Measurements from ENCODE around the gene APOD. TPM values are rescaled to one million over a fixed set of nuclear protein-coding genes. Genes with fewer than 3 reads are reported as not detected.
"Not testable (repeated sequence)": the region's sequence is repeated elsewhere in the genome, so short reads cannot be mapped to it uniquely, and the experiment has no call there.

APOD gene
- total RNA-seq, 2 experiments from 2014 or later, result 0.44 TPM; not detected in 1

- intact Hi-C loops (cut with micrococcal nuclease), result no loop called here
- no peak for DNase-seq
- CTCF ChIA-PET, result interaction anchor here (0.6 to 1.1 kb wide), 2 partner anchors 237 to 589 kb away, joined by 4 to 5 read pairs; no protein-coding TSS in a partner anchor
- Mint-ChIP-seq H3K27ac (no peak overlapping the region), H3K27me3 (ENCODE audit: low read depth) (no peaks in the 10 kb centered on the region), H3K4me3 (no peak overlapping the region), H3K36me3 (ENCODE audit: low read depth) (no peaks in the 10 kb centered on the region), H3K4me1 (ENCODE audit: low read depth) (peaks cover 38% of the 10 kb centered on the region), H3K9me3 (peaks cover 9% of the 10 kb centered on the region)
These were observed 29.8 kb upstream of the APOD start for GRCh38 chr3:195613468-195614069.

GRCh38 chr3:195612075-195612800, 28.5 kb upstream of the APOD start:
- DNase-seq, result no peak
- CTCF ChIA-PET, result interaction anchor here (3.1 kb wide), 1 partner anchor 238 kb away, joined by 11 read pairs; no protein-coding TSS in a partner anchor
- Mint-ChIP-seq H3K4me3 (no peak overlapping the region), H3K36me3 (ENCODE audit: low read depth) (peaks cover under 1% of the 10 kb centered on the region), H3K27me3 (ENCODE audit: low read depth) (no peaks in the 10 kb centered on the region), H3K27ac (peak overlapping the region; percentile 54), H3K9me3 (peaks cover 20% of the 10 kb centered on the region), H3K4me1 (ENCODE audit: low read depth) (peaks cover 39% of the 10 kb centered on the region)
- intact Hi-C loops (cut with micrococcal nuclease), result no loop called here

- peak overlapping the region; percentile 59 for H3K27ac Mint-ChIP-seq
- CTCF ChIA-PET, result interaction anchor here (0.9 kb wide), 1 partner anchor 54 kb away, joined by 4 read pairs; no protein-coding TSS in a partner anchor
- peaks cover 29% of the 10 kb centered on the region for H3K4me1 Mint-ChIP-seq (ENCODE audit: low read depth)
- intact Hi-C loops (cut with micrococcal nuclease), result loop anchor here (1.0 kb wide), 1 partner anchor 22 kb away; no protein-coding TSS in a partner anchor
- no peaks in the 10 kb centered on the region for H3K27me3 Mint-ChIP-seq (ENCODE audit: low read depth)
- H3K9me3 Mint-ChIP-seq, result peaks cover 31% of the 10 kb centered on the region
- H3K36me3 Mint-ChIP-seq (ENCODE audit: low read depth), result peaks cover 7% of the 10 kb centered on the region
- H3K4me3 Mint-ChIP-seq, result no peak overlapping the region
- peak; percentile 57 for DNase-seq
These were observed 25.5 kb upstream of the APOD start for GRCh38 chr3:195609229-195609628.

- CTCF ChIA-PET; H3K4me3 Mint-ChIP-seq; H3K4me1 Mint-ChIP-seq (ENCODE audit: low read depth); DNase-seq; H3K27me3 Mint-ChIP-seq (ENCODE audit: low read depth); H3K27ac Mint-ChIP-seq; H3K36me3 Mint-ChIP-seq (ENCODE audit: low read depth); H3K9me3 Mint-ChIP-seq; intact Hi-C loops (cut with micrococcal nuclease): not testable (repeated sequence)
These were observed 18.0 kb upstream of the APOD start for GRCh38 chr3:195601785-195602184.

- intact Hi-C loops (cut with micrococcal nuclease), result no loop called here
- CTCF ChIA-PET, result no interaction called here
- Mint-ChIP-seq H3K36me3 (ENCODE audit: low read depth) (peaks cover 2% of the 10 kb centered on the region), H3K4me1 (ENCODE audit: low read depth) (no peaks in the 10 kb centered on the region), H3K4me3 (no peak overlapping the region), H3K27me3 (ENCODE audit: low read depth) (no peaks in the 10 kb centered on the region), H3K27ac (no peak overlapping the region), H3K9me3 (peaks cover 6% of the 10 kb centered on the region)
- DNase-seq, result no peak
These were observed 17.6 kb upstream of the APOD start for GRCh38 chr3:195601382-195601781.

GRCh38 chr3:195599926-195600325, 16.2 kb upstream of the APOD start:
- intact Hi-C loops (cut with micrococcal nuclease); H3K27me3 Mint-ChIP-seq (ENCODE audit: low read depth); H3K9me3 Mint-ChIP-seq; H3K27ac Mint-ChIP-seq; H3K36me3 Mint-ChIP-seq (ENCODE audit: low read depth); H3K4me1 Mint-ChIP-seq (ENCODE audit: low read depth); H3K4me3 Mint-ChIP-seq; DNase-seq; CTCF ChIA-PET: not testable (repeated sequence)

- H3K27ac Mint-ChIP-seq; DNase-seq; H3K27me3 Mint-ChIP-seq (ENCODE audit: low read depth); H3K4me3 Mint-ChIP-seq; H3K36me3 Mint-ChIP-seq (ENCODE audit: low read depth); intact Hi-C loops (cut with micrococcal nuclease); H3K4me1 Mint-ChIP-seq (ENCODE audit: low read depth); CTCF ChIA-PET; H3K9me3 Mint-ChIP-seq: not testable (repeated sequence)
These were observed 15.8 kb upstream of the APOD start for GRCh38 chr3:195599516-195599915.

- H3K4me3 Mint-ChIP-seq, result no peak overlapping the region
- H3K9me3 Mint-ChIP-seq, result peaks cover 1% of the 10 kb centered on the region
- DNase-seq, result no peak
- intact Hi-C loops (cut with micrococcal nuclease), result no loop called here
- H3K4me1 Mint-ChIP-seq (ENCODE audit: low read depth), result no peaks in the 10 kb centered on the region
- H3K27ac Mint-ChIP-seq, result no peak overlapping the region
- no peaks in the 10 kb centered on the region for H3K36me3 Mint-ChIP-seq (ENCODE audit: low read depth)
- no peaks in the 10 kb centered on the region for H3K27me3 Mint-ChIP-seq (ENCODE audit: low read depth)
- CTCF ChIA-PET, result no interaction called here
These were observed 14.1 kb upstream of the APOD start for GRCh38 chr3:195597848-195598247.

- no peak overlapping the region for H3K4me3 Mint-ChIP-seq
- H3K4me1 Mint-ChIP-seq (ENCODE audit: low read depth), result no peaks in the 10 kb centered on the region
- DNase-seq, result no peak
- no peaks in the 10 kb centered on the region for H3K36me3 Mint-ChIP-seq (ENCODE audit: low read depth)
- no peak overlapping the region for H3K27ac Mint-ChIP-seq
- CTCF ChIA-PET, result interaction anchor here (0.8 kb wide), 1 partner anchor 14 kb away, joined by 3 read pairs; no protein-coding TSS in a partner anchor
- H3K9me3 Mint-ChIP-seq, result peaks cover 1% of the 10 kb centered on the region
- H3K27me3 Mint-ChIP-seq (ENCODE audit: low read depth), result no peaks in the 10 kb centered on the region
- intact Hi-C loops (cut with micrococcal nuclease), result no loop called here
These were observed 13.5 kb upstream of the APOD start for GRCh38 chr3:195597229-195597628.

- CTCF ChIA-PET, result interaction anchor here (0.8 kb wide), 1 partner anchor 14 kb away, joined by 3 read pairs; no protein-coding TSS in a partner anchor
- peaks cover 1% of the 10 kb centered on the region for H3K9me3 Mint-ChIP-seq
- H3K27me3 Mint-ChIP-seq (ENCODE audit: low read depth), result no peaks in the 10 kb centered on the region
- no peak for DNase-seq
- no peak overlapping the region for H3K27ac Mint-ChIP-seq
- H3K4me3 Mint-ChIP-seq, result no peak overlapping the region
- intact Hi-C loops (cut with micrococcal nuclease), result no loop called here
- H3K36me3 Mint-ChIP-seq (ENCODE audit: low read depth), result no peaks in the 10 kb centered on the region
- no peaks in the 10 kb centered on the region for H3K4me1 Mint-ChIP-seq (ENCODE audit: low read depth)
These were observed 13.0 kb upstream of the APOD start for GRCh38 chr3:195596765-195597171.

- H3K27me3 Mint-ChIP-seq (ENCODE audit: low read depth), result no peaks in the 10 kb centered on the region
- H3K27ac Mint-ChIP-seq, result no peak overlapping the region
- no peaks in the 10 kb centered on the region for H3K36me3 Mint-ChIP-seq (ENCODE audit: low read depth)
- H3K4me3 Mint-ChIP-seq, result no peak overlapping the region
- no peak for DNase-seq
- no peaks in the 10 kb centered on the region for H3K4me1 Mint-ChIP-seq (ENCODE audit: low read depth)
- CTCF ChIA-PET, result no interaction called here
- intact Hi-C loops (cut with micrococcal nuclease), result no loop called here
- H3K9me3 Mint-ChIP-seq, result peaks cover 1% of the 10 kb centered on the region
These were observed 12.2 kb upstream of the APOD start for GRCh38 chr3:195595785-195596531.

- intact Hi-C loops (cut with micrococcal nuclease), result no loop called here
- Mint-ChIP-seq H3K36me3 (ENCODE audit: low read depth) (no peaks in the 10 kb centered on the region), H3K4me1 (ENCODE audit: low read depth) (no peaks in the 10 kb centered on the region), H3K27ac (no peak overlapping the region), H3K9me3 (no peaks in the 10 kb centered on the region), H3K27me3 (ENCODE audit: low read depth) (no peaks in the 10 kb centered on the region), H3K4me3 (no peak overlapping the region)
- CTCF ChIA-PET, result no interaction called here
- DNase-seq, result no peak
These were observed 8.1 kb upstream of the APOD start for GRCh38 chr3:195591852-195592251.
